NCI-H1436 treated with DMSO at 0.1 percent for 48 hours (cell line): ENCODE results near the gene DNM3.

ENCODE experiments used
- DNase-seq: peaks from one replicate; lab custom pipeline; 2025; lab: John Stamatoyannopoulos, UW

The DNM3 gene

DNA sequence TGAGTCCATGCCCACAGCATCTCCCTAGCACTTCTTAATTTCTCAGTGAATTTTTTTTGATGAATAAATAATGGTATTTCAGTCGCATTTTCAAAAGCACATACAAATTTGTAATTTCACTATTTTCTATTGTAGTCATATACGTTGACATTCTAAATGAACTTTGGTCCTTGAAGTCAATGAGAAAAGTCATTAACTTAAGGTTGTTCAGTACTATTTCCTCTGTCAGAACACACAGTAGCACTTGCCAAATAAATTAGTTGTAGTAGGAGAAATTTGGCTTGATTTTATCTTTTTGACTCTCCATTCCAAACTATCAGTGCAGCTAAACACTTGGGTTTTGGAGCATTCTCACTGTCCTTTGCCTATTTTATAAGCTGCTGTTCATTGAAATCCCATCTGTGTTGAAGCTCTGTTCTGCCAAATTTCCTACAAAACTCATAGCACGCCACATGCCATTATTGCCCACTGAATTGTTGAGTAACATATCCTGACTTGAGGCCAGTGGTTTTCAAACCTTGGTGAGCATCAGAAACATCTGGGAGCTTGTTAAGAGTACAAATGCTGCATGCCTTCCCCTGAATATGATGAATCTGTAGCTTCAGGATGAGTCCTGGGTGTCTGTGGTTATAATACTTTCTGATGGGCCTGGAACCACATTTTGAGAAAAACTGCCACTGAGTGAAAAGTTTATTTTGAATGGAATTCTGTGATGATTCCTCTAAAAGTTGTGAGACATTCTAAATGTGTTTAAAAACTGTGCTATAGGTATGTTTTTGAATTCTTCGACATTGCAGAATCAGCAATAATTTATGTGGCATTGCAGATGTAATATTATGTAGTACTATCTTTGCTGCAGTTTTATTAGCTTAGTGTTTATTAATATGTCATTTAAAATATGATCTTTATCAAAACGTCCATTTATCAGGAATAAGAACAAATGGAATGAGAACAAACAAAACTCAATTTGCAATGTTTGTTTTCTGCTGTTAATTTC, 78.9 kb downstream of the DNM3 start:
- no peak for DNase-seq

DNA sequence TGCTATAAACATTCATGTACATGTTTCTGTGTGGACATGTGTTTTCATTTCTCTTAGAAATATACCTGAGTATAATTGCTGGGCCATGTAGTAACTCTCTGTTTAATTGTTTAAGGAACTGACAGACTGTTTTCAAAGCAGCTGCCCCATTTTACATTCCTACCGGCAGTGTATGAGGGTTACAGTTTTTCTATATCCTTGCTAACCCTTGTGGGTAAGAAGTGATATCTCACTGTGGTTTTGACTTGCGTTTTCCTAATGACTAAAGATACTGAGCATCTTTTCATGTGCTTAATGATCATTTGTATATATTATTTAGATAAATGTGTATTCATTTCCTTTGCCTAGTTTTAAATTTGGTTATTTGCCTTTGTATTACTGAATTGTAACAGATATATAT, 81.7 kb downstream of the DNM3 start:
- DNase-seq = no peak

DNA sequence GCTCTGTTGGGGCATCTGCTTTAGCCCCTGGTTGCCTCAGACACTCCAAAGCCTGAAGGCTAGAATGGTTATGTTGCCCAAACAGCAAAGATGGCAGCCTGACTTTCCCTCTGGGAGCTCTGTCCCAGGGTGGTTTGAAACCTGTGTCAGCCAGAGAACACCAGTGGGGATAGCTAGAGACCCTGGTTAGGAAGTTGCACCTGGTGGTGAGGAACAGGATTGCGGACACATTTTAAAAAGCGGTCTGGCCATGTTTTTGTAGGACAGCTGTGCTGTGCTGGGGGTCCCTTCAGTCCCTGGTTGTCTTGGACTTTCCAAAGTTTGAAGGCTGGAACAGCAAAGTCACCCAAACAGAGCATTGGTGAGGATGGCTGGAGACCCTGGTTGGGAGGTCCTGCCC, 87.8 kb downstream of the DNM3 start:
- DNase-seq = no peak

DNA sequence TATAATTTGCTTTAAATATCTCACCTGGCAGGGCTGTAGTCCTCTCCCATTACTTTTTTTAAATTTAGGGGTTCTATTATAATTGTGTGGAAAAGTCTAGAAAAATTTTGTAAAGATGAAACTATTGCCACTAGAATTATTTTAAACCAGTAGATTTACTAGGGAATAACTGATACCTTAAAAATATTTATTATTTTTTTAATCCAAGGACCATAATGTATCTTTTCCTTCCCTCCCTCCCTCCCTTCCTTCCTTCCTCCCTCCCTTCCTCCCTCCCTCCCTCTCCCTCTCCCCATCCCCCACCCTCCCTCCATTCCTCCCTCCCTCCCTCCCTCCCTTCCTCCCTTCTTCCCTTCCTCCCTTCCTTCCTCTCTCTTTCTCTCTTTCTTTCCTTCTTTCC, 90.5 kb downstream of the DNM3 start:
- DNase-seq = no peak

DNA sequence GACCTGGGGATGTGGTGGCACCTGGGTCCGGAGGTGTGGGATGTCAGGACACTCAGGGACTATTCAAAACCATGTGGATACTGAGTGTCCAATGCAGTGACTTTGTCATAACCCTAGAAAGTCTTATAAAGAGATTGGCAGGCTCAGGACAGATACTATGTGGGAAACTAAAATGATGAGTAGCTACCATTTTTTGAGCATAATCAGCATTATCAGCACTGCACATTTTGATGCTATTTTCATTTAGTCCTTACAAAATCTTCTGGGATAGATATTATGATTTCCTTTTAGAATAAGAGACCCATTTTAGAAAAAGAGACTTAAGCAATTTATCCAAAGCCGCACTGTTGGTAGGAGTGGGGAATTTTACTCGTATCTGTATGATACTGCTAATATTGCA, 93.4 kb downstream of the DNM3 start:
- no peak for DNase-seq

DNA sequence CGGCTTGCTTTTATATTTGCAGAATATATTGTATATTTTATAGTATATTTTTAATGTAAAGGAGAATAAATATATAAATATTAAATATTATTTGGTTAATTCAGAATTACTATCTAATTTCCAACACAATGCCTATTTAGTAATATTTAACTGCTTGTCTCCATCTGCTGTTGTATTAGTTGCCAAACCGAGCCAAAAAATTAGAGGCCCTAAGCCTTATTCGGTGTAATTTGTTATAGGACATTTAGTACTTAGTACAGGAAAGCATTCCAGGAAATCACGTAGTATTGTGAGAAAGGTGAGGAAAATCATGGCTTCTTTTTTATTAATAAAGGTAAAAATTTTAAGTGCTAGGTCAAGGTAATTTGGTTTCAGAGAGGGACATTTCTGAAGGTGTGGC, 93.8 kb downstream of the DNM3 start:
- no peak for DNase-seq

DNA sequence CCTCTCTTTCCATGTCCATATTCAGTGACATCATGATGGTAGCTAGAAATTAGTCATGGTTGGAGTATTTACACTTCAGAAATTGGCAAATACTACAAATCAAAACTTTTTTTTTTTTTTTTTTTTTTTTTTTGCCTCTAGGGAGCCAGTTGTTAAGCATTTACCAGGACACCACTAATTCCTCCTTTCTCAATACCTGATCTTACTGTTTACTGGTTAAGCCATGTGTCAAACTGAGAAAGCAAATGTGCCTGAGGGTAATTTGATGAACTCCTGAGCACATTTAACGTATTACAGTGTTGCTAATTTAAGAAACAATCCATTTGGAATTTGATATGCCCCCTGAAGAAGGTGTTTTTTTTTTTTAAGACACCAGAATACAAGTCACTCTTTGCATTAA, 94.4 kb downstream of the DNM3 start:
- DNase-seq = no peak

DNA sequence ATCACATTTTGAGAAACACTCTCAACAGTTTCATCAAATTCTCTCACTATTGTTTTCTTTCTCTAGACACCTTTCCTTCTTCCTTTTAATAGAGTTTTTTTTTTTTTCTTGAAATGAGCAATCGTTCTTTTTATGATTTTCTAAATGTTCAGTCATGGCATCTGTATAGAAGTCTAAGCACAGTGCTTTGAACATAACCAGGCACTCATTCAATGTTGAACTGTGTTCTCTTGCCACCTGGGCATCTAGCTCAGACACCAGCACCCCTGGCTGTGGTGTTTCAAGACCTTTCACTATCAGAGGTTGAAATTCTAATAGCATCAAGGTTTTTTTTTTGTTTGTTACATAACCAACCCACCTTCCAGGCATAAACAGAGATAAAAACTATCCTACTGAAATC, 96.6 kb downstream of the DNM3 start:
- no peak for DNase-seq

DNA sequence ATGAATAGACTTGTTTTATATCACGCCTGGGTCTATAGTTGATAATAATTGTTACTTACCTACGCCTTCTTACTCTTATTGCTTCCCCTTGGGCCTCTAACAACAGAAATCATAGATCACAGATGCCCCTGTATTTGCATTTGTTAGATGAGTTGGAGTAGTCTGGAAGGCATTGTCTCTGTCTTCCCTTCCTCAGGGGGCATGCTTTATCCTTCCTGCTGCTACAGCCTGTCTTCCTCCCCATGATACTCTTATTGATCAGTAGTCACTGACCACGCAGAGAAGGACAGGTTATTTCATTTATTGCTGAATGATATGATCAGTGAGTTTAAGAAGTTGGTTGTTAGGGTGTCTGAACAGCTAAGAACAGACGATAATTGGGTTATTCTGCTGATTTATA, 98.4 kb downstream of the DNM3 start:
- no peak for DNase-seq

DNA sequence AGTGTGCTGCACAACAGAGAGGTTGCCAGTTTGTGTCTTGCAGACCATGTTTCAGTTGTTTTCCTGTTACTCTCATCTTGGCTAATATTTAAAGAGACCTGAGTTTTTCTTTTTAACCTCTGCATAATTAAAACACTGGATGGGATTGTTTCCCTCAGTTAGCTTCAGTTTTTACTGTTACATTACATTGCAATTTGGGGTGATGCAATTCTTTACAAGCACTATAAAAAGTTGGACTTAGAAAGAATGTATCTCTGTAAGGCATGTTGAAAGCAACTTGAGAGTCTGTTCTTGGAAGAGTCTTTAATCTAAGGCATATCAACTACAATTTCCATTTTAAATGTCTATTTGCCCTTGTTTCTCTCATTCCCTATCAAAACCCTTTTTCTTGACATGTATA, 99.1 kb downstream of the DNM3 start:
- DNase-seq = no peak

DNA sequence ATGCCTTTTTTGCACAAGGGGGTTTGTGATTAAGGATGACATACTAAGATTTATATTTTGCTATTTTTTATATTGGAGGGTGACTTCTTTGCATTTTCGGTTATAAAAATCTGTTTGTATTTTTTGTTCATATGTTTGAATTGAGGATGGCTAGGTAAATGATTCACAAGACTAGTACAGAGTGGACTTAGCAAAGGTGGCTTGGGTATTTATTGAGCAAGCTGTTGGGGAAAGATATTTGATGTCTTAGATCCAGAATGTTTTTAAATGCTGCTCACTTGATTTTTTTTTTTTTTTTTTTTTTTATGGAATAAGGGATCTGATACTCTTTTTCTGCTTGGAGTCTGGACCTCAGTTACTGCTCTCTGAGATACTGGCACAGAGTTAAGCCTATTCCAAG, 100.6 kb downstream of the DNM3 start:
- DNase-seq = no peak

DNA sequence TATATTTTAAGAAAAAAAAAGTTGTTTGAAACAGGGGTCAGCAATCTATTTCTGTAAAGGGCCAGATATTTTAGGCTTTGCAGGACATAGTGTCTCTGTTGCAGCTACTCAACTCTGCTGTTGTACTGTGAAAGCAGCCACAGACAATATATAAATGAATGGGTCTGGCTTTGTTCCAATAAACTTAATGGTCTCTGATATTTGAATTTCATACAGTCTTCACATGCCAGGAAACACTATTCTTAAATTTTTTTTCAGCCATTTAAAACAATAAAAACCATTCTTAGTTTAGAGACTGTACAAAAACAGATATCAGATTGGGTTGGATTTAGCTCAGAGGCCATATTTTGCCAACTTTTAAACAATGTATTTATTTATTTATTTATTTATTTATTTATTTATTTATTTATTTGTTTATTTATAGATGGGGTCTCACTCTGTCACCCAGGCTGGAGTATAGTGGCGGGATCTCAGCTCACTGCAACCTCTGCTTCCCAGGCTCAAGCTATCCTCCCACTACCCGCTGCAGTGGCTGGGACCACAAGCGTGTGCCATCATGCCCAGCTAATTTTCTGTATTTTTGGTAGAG, 102.8 kb downstream of the DNM3 start:
- no peak for DNase-seq

DNA sequence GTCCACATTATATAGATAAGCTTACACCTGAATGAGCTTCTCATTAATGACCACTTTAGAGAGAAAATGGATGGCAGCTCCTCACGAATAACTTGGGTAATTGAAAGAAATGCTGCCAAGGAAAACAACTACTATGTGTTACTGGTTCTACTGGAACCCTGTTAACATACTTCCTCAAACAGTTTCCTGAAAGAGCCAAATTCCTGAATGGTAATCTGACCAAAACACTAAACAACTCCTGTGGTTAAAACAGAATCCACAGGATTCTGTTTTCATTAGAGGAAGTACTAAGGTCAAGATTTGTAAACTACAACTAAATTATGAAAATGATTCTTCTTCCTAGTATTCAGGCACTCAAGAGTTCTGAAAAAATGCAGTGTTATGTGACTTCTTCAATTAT, 107.2 kb downstream of the DNM3 start:
- DNase-seq = no peak

DNA sequence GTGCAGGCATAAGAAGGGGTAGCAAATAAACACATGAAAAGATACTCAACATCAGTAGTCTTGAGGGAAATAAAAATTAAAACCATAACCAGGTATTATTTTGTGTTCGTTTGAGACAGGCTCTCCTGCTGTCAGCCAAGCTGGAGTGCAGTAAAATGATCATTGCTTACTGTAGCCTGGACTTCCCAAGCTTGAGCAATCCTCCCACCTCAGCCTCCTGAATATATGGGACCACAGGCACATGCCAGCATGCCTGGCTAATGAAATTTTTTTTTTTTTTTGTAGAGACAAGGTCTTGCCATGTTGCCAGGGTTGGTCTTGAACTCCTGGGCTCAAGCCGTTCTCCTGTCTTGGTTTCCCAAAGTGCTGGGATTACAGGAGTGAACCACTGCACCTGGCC, 108.0 kb downstream of the DNM3 start:
- no peak for DNase-seq

DNA sequence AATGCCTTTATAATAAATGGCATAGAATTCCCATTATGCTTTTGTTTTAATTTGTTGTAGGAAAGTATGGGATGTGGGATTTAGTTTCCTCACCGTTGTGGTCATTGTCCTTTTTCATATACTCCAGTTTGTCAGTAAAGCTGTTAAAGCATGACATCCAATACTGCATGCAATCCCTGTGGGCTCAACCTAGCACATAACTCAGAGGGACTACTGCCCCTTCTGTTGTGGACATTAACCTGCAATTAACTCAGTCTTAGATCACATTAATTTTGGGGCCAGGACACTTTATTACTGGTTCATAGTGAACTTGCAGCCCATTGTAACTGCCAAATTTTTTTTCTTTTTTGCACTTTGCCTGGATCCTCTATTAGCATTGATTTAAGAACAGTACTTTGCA, 112.5 kb downstream of the DNM3 start:
- no peak for DNase-seq

DNA sequence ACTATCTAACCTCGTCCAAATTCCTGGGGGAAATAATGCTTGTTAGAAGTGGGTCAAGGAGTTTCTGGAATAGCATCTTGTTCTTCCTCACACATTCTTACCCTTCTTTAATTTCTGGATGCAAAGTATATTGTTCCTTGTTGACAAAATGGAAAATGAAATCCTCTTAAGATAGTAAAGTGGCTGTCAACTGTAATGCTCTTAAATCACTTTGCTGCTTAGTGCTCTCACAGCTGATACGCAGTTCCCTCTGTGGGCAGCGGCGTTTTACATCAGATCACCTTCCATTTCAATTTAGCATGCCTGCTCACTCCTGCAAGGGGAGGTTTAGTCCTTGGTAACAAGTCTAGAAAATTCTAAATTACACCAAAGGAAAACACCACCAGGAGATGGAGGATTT, 113.1 kb downstream of the DNM3 start:
- DNase-seq = no peak

DNA sequence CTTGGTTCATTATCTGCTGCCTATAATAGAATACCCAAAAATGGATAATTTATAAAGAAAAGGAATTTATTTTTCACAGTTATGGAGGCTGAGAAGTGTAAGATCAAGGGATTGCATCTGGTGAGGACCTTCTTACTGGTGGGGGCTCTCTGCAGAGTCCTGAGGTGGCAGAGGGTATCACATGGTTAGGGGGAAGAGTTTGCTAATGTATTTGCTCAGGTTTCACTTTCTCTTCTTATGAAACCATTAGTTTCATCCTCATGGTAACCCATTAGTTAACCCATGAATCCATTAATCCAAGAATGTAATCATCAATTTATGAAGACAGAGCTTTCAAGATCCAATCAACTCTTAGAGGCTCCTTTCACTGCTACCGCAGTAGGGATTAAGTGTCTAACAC, 120.6 kb downstream of the DNM3 start:
- DNase-seq = no peak

DNA sequence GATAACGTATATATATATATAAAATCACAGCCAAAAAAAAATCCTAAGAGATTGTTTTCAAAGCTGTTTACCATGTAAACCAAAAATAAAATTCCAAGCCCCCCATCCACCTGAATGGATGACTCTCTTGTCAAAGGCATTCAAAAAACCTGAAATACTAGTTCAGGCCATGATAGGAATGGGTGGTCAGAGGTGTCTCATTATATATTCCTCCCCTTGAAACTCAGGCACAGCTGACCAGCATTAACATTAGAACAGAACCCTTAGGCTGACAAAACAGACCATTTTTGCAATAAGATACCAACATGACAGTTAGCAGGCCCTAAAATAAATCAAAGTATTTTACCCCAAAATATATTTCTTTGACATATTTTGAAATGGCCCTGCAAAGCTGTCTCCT, 122.5 kb downstream of the DNM3 start:
- DNase-seq = no peak

DNA sequence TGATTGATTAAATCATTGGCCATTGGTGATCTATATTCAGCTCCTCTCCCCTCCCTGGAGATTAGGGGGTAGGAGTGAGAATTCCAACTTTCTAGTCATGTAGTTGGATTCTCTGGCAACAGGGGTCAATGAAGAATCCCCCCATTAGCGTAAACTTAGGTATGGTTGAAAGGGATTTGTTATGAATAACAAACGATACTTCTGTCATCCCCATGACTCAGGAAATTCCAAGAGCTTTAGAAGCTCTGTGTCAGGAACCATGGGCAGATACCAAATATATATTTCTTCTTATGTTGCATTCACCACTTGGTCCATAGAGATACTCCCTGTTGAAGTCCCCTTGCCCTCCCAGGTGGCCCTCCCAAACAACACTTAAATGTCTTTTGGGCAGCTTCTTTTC, 124.5 kb downstream of the DNM3 start:
- DNase-seq = no peak

DNA sequence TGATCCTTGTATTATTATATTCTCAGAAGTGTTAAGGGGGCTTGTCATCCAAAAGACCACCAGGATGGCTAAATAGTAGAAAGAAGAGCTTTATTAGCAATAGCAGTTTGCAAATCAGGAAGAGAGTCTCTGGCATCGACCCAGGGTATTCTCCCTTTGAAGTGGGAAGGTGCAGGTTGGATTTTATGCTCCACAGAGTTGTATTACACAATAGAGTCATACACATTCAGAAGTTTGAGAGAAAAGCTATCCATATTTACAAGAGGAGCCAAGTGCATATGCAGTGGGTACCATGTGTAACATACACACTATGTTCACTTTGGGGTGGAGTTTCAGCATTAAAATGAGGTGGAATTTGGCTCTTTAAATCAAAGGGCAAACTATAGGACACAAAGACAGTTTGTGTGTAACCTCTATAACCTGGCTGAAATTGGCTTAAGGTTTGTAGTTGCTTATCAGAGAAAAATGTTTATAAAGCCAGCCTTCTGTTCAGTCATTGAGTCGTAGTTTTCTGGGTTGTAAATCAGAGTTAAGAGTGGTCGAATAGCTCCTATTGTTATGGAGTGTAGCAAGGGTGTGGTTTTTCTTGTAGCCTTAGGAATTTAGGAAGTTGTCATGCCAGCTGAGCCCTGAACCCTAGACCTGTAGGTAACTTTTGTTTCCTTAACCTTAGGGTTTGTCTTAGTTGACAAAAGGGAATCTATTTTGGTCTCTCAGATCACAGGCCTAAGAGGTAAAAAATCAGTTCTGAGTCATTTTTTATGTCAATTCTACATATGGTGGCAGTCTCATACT, 125.3 kb downstream of the DNM3 start:
- no peak for DNase-seq

DNA sequence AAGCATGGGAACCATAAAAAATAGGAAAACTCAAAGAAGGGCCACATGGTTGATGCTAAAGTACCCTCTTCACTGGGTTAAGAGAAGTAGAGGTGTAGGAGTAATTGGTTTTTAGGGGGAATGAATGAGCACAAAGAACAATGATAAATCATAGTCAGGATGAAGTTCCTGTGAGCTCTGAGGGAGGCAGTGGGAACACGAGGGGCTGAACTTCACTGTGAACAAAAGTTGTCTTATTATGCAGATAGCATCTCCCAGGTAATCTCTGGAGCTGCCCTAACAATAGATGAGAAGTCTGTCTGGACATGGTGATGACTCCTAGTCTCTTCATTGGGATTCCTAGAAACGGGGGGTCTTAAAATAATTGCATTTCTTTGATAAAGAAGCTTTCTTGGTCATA, 127.9 kb downstream of the DNM3 start:
- no peak for DNase-seq

DNA sequence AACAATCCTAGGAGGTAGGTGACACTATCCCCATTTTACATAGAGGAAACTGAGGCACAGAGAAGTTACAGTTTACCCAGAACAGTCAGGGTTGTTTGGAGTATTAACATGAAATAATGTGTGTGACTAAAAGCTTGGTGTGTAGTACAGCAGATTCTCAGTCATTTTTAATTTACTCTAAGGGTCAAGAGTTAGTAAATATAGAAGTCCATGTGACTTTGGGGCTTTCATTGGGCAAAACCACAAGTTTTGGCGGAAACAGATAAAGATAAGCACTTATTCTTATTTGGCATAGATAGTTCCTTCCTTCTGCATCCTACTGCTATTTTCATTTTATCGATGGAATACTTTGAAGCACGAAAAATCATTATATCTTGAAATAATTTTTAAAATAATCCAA, 128.5 kb downstream of the DNM3 start:
- DNase-seq = no peak

DNA sequence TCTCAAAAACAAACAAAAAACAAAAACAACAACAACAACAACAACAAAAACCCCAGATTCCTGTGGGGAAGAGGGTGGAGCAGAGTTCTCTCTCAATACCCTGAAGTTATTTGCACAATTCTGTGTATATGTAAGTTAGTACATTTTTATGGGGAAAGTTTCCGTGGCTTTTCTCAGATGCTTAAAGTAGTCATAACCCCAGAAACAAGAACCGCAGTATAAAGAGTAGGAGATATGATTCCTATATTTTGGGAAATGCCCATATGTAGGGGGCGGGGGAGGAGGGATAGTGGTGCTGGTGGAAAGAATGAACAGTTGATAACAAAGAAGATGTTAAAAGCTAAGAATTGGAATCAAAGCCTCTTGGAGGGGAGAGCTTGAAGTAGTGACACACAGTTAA, 131.5 kb downstream of the DNM3 start:
- DNase-seq = no peak
